Kidney glomerular epithelial cell (primary cell): Measurements from ENCODE around the gene ADGRV1.
A peak's percentile ranks its signal among the peaks of the same experiment; 100 is the strongest.

Experiments used
- DNase-seq: peaks from one replicate; lab custom pipeline; 2025; lab: John Stamatoyannopoulos, UW

ADGRV1 gene

DNA sequence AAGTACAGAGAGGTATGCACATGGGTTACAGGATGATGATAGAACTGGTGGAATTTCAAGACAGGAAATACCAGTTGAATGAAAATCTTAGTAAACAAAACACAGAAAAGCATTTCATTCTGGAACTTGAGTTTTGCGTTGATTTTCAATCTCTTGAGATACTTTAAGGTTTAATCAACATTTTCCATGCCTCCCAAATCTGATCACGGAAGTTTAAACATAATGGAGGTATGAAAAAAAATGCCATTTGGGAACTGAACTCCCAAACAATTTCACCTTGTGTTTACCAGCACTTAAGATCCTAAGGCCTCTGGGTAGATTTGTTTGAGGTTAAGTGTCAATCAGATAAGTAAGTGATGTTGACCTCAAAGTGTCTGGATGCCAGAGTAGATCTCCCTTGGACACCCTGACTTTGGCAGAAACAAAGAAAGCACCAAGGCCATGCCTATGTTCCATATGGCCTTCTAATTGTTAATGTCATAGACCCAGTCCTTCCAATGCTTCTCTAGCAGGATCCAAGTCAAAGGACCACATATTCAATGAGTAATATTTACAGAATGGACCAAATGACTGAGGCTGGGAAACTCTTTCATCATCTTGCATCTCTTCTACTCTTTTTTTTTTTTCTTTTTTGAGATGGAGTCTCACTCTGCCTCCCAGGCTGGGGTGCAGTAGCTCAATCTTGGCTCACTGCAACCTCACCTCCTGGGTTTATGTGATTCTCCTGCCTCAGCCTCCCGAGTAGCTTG is 607.6 kb downstream of the ADGRV1 start:
- DNase-seq = no peak

DNA sequence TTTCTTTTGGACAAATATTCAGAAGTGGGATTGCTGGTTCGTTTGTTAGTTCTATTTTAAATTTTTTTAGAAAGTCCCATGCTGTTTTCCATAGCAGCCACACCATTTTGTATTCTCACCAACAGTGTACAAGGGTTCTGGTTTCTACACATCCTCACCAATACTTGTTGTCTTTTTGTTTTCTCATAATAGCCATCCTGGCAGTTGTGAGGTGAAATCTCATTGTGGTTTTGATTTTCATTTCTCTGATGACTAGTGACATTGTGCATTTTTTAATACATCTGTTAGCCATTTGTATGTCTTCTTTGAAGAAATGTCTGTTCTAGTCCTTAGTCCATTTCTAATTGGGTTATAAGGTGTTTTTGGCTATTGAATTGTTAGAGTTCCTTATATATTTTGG is 610.3 kb downstream of the ADGRV1 start:
- DNase-seq = no peak

DNA sequence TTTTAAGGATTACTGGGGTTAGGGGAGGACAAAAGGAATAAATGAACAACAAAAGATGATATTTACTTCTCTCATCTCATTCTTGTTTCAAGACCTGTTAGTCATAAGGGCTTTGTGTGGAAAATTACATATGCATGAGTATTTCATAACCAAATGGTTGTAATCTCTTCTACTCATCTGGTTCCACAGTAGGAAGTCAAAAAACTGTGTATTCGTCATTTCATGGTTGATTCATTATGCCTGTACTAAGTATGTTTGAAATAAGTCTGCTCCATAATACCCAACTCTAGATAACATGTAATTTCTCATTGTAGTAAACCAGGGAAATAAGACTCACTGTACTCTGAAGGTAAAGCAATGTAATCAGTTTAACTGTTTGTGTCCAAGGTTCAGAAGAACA is 611.7 kb downstream of the ADGRV1 start:
- no peak for DNase-seq

DNA sequence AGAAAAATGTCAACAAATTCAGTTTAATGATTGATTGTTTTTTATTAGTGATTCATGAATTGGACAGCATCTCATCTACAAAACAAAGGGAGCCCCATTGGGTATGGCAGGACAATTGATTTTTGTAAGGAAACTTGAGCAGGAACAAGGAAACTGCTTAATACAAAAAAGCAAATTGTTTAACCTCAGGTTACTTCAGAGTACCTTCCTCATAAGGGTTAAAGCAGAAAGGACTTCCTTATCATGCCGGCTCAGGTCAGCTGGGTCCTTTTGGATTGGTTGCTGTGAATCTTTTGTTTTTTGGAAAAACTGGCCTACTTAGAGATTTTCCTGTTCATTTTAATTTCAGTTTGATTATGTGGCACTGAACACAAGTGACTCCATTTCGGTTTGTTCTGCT is 612.7 kb downstream of the ADGRV1 start:
- DNase-seq = no peak

DNA sequence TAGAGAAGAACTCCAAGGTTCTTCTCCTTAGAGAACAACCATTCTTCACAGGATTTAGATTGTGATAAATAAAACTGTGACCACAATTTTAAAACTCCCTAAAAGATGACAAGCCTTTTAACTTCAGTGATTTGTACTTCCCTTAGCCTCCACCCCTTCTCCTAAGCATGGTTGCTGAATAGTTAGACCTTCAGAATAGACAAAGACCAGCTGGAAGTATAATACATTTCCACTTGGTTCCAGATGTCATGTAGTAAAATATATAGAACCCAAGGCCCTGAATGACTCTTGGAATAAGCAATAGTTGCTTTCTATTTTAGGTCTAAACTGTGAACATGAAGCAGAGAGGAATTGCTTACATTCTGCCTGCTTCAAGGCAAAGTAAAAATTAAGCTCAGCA is 615.8 kb downstream of the ADGRV1 start:
- no peak for DNase-seq

GRCh38 chr5:91175708-91176107 is 617.1 kb downstream of the ADGRV1 start:
- no peak for DNase-seq

DNA sequence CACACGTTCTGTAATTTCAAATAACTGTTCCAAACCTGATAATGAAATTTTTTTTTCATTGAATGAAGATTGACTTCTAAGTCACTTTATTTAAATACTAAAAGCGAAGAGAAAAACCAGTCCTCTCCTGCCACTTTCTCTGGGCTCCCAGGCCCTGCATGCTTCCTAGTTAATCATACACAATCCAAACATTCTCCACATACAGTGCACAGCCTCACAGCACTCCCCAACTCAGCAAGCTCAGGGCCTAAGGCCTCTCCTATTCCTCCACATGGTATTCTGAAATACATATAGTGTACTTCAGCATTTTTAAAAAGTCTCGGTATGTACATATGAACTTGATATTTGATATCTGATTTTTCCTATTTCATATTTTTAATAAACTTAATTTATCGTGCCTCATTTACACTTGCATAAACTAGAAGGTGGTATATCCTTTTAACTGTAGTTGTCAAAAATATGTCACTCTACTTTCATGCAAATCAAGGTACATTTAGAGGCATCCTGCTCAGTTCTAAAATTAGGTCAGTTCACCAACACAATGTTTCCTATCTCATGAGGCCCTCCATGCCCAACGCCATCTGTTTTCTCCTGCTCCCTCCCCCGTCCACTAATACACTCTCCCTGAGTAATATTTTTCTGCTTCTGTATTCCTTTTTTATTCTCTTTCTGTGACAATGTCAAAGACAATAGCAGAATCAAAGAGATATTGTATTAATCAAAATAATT is 617.9 kb downstream of the ADGRV1 start:
- peak; percentile 37 for DNase-seq

DNA sequence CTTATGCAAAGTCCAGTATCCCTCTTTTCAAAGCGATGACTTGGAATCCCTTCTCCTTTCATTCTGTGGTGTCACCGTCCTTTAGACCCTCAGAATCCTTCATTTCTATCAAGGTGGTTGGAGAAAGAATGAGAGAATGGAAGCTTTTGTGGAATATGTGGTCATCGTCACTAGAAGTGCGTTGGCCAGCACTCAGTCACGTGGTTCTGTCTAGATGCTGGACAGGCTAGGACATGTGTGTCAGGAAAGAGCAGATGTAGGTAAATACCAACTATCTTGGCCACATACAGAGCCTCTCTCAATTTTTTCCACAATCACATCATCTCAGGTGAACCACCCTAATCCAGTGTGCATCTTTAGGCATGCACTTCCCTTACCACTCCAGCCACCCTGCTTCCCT is 618.5 kb downstream of the ADGRV1 start:
- DNase-seq = no peak

GRCh38 chr5:91177639-91178038 is 619.0 kb downstream of the ADGRV1 start:
- DNase-seq = no peak

GRCh38 chr5:91178461-91178860 is 619.9 kb downstream of the ADGRV1 start:
- DNase-seq = no peak

- DNase-seq = no peak
Observed at GRCh38 chr5:91179018-91179417, 620.4 kb downstream of the ADGRV1 start.

GRCh38 chr5:91180506-91180905 is 621.9 kb downstream of the ADGRV1 start:
- DNase-seq = no peak

- DNase-seq = no peak
Observed at GRCh38 chr5:91182763-91183162, 624.2 kb downstream of the ADGRV1 start.

GRCh38 chr5:91183743-91184142 is 625.1 kb downstream of the ADGRV1 start:
- no peak for DNase-seq

GRCh38 chr5:91186101-91186500 is 627.5 kb downstream of the ADGRV1 start:
- DNase-seq = no peak

- DNase-seq = no peak
Observed at GRCh38 chr5:91187032-91187431, 628.4 kb downstream of the ADGRV1 start.

- no peak for DNase-seq
Observed at GRCh38 chr5:91188755-91189154, 630.2 kb downstream of the ADGRV1 start.

GRCh38 chr5:91189480-91190313 is 631.1 kb downstream of the ADGRV1 start:
- peak; percentile 66 for DNase-seq

DNA sequence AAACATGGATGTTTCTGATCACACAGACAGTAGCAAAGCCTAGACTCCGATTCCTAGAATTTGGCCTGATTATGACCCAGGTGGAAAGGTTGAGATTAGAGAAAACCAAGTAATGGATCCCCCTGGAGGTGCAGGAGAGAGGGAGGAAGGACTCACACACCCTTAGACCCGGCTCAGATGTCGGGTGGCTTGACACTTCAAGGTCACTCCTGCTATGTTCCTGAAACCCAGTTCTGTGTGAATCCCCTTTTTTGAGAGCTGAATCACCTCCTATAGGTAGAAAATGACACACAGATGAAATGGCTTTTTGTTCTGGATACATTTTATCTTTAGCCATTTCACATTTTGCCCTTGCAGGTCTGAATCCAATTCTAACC is 631.7 kb downstream of the ADGRV1 start:
- DNase-seq = no peak

GRCh38 chr5:91194824-91195381 is 636.3 kb downstream of the ADGRV1 start:
- DNase-seq = no peak

- DNase-seq = no peak
Observed at GRCh38 chr5:91200692-91201091, 642.1 kb downstream of the ADGRV1 start.

- DNase-seq = no peak
Observed at GRCh38 chr5:91206103-91206502, 647.5 kb downstream of the ADGRV1 start.
